ENCODE results near the gene ADORA2B. TPM values are rescaled to one million over a fixed set of nuclear protein-coding genes. Genes with fewer than 3 reads are reported as not detected.

ADORA2B gene
- total RNA-seq, 1 donor from 2014 or later = 7.1 TPM

GRCh38 chr17:15966183-15966878, 21.4 kb downstream of the ADORA2B start:
- TF ChIP-seq CTCF (IDR thresholded peaks at IDR 0.05) = no peak
- Histone ChIP-seq H3K36me3 (no peaks in the 10 kb centered on the region), H3K27ac (peak overlapping the region; percentile 76), H3K4me1 (peaks cover 23% of the 10 kb centered on the region), H3K27me3 (no peaks in the 10 kb centered on the region), H3K9me3 (no peaks in the 10 kb centered on the region), H3K4me3 (no peak overlapping the region)
- intact Hi-C loops (cut with DNase I) = no loop called here
- ATAC-seq (peak; percentile 94), DNase-seq (peak; percentile 88)

GRCh38 chr17:15966879-15967248, 21.9 kb downstream of the ADORA2B start:
- intact Hi-C loops (cut with DNase I) = no loop called here
- no peaks in the 10 kb centered on the region for H3K27me3 ChIP-seq
- no peak for TF ChIP-seq CTCF (IDR thresholded peaks at IDR 0.05)
- H3K27ac ChIP-seq = peak overlapping the region; percentile 76
- H3K9me3 ChIP-seq = no peaks in the 10 kb centered on the region
- peak; percentile 83 for ATAC-seq
- H3K36me3 ChIP-seq = no peaks in the 10 kb centered on the region
- H3K4me3 ChIP-seq = no peak overlapping the region
- H3K4me1 ChIP-seq = peaks cover 23% of the 10 kb centered on the region
- DNase-seq = peak; percentile 82

- DNase-seq = no peak
- intact Hi-C loops (cut with DNase I) = no loop called here
- TF ChIP-seq CTCF (IDR thresholded peaks at IDR 0.05) = no peak
- Histone ChIP-seq H3K27ac (peak overlapping the region; percentile 76), H3K27me3 (no peaks in the 10 kb centered on the region), H3K4me3 (no peak overlapping the region), H3K36me3 (no peaks in the 10 kb centered on the region), H3K9me3 (no peaks in the 10 kb centered on the region), H3K4me1 (peaks cover 23% of the 10 kb centered on the region)
- ATAC-seq = no peak
Measured at GRCh38 chr17:15967706-15968399, 22.9 kb downstream of the ADORA2B start.

GRCh38 chr17:15969463-15969862, 24.5 kb downstream of the ADORA2B start:
- Histone ChIP-seq H3K27ac (no peak overlapping the region), H3K4me3 (no peak overlapping the region), H3K9me3 (no peaks in the 10 kb centered on the region), H3K36me3 (no peaks in the 10 kb centered on the region), H3K4me1 (peaks cover 23% of the 10 kb centered on the region), H3K27me3 (no peaks in the 10 kb centered on the region)
- intact Hi-C loops (cut with DNase I) = no loop called here
- DNase-seq (no peak), ATAC-seq (no peak)
- TF ChIP-seq CTCF (IDR thresholded peaks at IDR 0.05) = no peak

- intact Hi-C loops (cut with DNase I) = no loop called here
Measured at GRCh38 chr17:15970500-15970899, 25.6 kb downstream of the ADORA2B start.

More at GRCh38 chr17:15970500-15970899, 25.6 kb downstream of the ADORA2B start:
- H3K4me1 ChIP-seq = peaks cover 18% of the 10 kb centered on the region
- no peaks in the 10 kb centered on the region for H3K27me3 ChIP-seq
- no peak overlapping the region for H3K27ac ChIP-seq
- DNase-seq = no peak
- no peaks in the 10 kb centered on the region for H3K9me3 ChIP-seq
- no peak for ATAC-seq
- H3K4me3 ChIP-seq = no peak overlapping the region
- H3K36me3 ChIP-seq = peaks cover 8% of the 10 kb centered on the region
- TF ChIP-seq CTCF (IDR thresholded peaks at IDR 0.05) = no peak
